ENCODE results near the gene CD38.

Gene CD38

GRCh38 chr4:15784959-15785634, 7.0 kb downstream of the CD38 start:
- H3K4me3 ChIP-seq (ENCODE audit: low read length) = no peak overlapping the region
- no peak for TF ChIP-seq CTCF (conservative IDR thresholded peaks at IDR 0.05; ENCODE audit: low read depth, low read length)
- no peak for DNase-seq (ENCODE audit: low read depth)

- no peak for TF ChIP-seq CTCF (conservative IDR thresholded peaks at IDR 0.05; ENCODE audit: low read depth, low read length)
- no peak for DNase-seq (ENCODE audit: low read depth)
- no peak overlapping the region for H3K4me3 ChIP-seq (ENCODE audit: low read length)
Observed at GRCh38 chr4:15786743-15787142, 8.6 kb downstream of the CD38 start.

GRCh38 chr4:15792974-15793373, 14.8 kb downstream of the CD38 start:
- H3K4me3 ChIP-seq (ENCODE audit: low read length) = no peak overlapping the region
- TF ChIP-seq CTCF (conservative IDR thresholded peaks at IDR 0.05; ENCODE audit: low read depth, low read length) = no peak
- DNase-seq (ENCODE audit: low read depth) = no peak

GRCh38 chr4:15793506-15794363, 15.6 kb downstream of the CD38 start:
- no peak for DNase-seq (ENCODE audit: low read depth)
- H3K4me3 ChIP-seq (ENCODE audit: low read length) = no peak overlapping the region
- TF ChIP-seq CTCF (conservative IDR thresholded peaks at IDR 0.05; ENCODE audit: low read depth, low read length) = no peak

GRCh38 chr4:15794426-15794825, 16.3 kb downstream of the CD38 start:
- no peak for DNase-seq (ENCODE audit: low read depth)
- H3K4me3 ChIP-seq (ENCODE audit: low read length) = no peak overlapping the region
- TF ChIP-seq CTCF (conservative IDR thresholded peaks at IDR 0.05; ENCODE audit: low read depth, low read length) = no peak

- no peak overlapping the region for H3K4me3 ChIP-seq (ENCODE audit: low read length)
- no peak for TF ChIP-seq CTCF (conservative IDR thresholded peaks at IDR 0.05; ENCODE audit: low read depth, low read length)
- DNase-seq (ENCODE audit: low read depth) = no peak
Observed at GRCh38 chr4:15794905-15795304, 16.8 kb downstream of the CD38 start.

- no peak for DNase-seq (ENCODE audit: low read depth)
- TF ChIP-seq CTCF (conservative IDR thresholded peaks at IDR 0.05; ENCODE audit: low read depth, low read length) = no peak
- H3K4me3 ChIP-seq (ENCODE audit: low read length) = no peak overlapping the region
Observed at GRCh38 chr4:15797320-15797719, 19.2 kb downstream of the CD38 start.

Measured in retinal pigment epithelial cell (primary cell).